HEK293T (cell line): Measurements from ENCODE around the gene POLR2I.

Experiments used
- CTCF ChIA-PET: fragments of 350-600 bp; formaldehyde crosslinking; extraction: SDS; loops from one replicate; lab custom pipeline; 2021; ENCODE audit warnings: antibody characterized with exemption, inconsistent platforms; lab: Yijun Ruan, JAX
- POLR2A ChIA-PET: fragments of 350-600 bp; formaldehyde crosslinking; extraction: SDS; loops from one replicate; lab custom pipeline; 2020; ENCODE audit warnings: antibody characterized with exemption, inconsistent platforms; lab: Yijun Ruan, JAX
- DNase-seq: peaks from one replicate; pipeline ENCODE4 v3.0.0; 2012; ENCODE audit warnings: mixed read lengths; ENCODE audit errors: extremely low spot score
- ARNT ChIP-seq: fragments of 450-650 bp; IDR thresholded peaks from 2 replicates; pipeline ENCODE4 v1.6.1; 2017; ENCODE audit warnings: mild to moderate bottlenecking
- BHLHE40 ChIP-seq: fragments of 450-650 bp; IDR thresholded peaks from 2 replicates; pipeline ENCODE4 v1.6.1; 2016; ENCODE audit warnings: mild to moderate bottlenecking, moderate library complexity, borderline replicate concordance
- CTBP1 ChIP-seq: fragments of 450-650 bp; IDR thresholded peaks from 2 replicates; pipeline ENCODE4 v1.6.1; 2016; ENCODE audit warnings: borderline replicate concordance
- ELF4 ChIP-seq: fragments of 450-650 bp; IDR thresholded peaks from 2 replicates; pipeline ENCODE4 v1.6.1; 2017; ENCODE audit warnings: antibody characterized with exemption
- FOXA1 ChIP-seq: fragments of 450-650 bp; IDR thresholded peaks from 2 replicates; pipeline ENCODE4 v1.6.1; 2016; ENCODE audit warnings: mild to moderate bottlenecking
- FOXK2 ChIP-seq: fragments of 450-650 bp; IDR thresholded peaks from 2 replicates; pipeline ENCODE4 v1.6.1; 2016; ENCODE audit warnings: mild to moderate bottlenecking
- FOXM1 ChIP-seq: fragments of 450-650 bp; IDR thresholded peaks from 2 replicates; pipeline ENCODE4 v1.6.1; 2017; ENCODE audit warnings: mild to moderate bottlenecking, borderline replicate concordance
- HDGF ChIP-seq: fragments of 450-650 bp; IDR thresholded peaks from 2 replicates; pipeline ENCODE4 v1.6.1; 2017; ENCODE audit warnings: antibody characterized with exemption, borderline replicate concordance
- L3MBTL2 ChIP-seq: fragments of 450-650 bp; conservative IDR thresholded peaks from 2 replicates; pipeline ENCODE4 v1.6.1; 2016; ENCODE audit warnings: mild to moderate bottlenecking
- LEF1 ChIP-seq: fragments of 450-650 bp; IDR thresholded peaks from 2 replicates; pipeline ENCODE4 v1.6.1; 2017; ENCODE audit warnings: mild to moderate bottlenecking, borderline replicate concordance
- NFRKB ChIP-seq: fragments of 450-650 bp; IDR thresholded peaks from 2 replicates; pipeline ENCODE4 v1.6.1; 2016; ENCODE audit warnings: mild to moderate bottlenecking, moderate library complexity
- PKNOX1 ChIP-seq: fragments of 450-650 bp; IDR thresholded peaks from 2 replicates; pipeline ENCODE4 v1.6.1; 2016
- SP1 ChIP-seq: fragments of 450-650 bp; IDR thresholded peaks from 2 replicates; pipeline ENCODE4 v1.6.1; 2017
- SUZ12 ChIP-seq: fragments of 450-650 bp; IDR thresholded peaks from 2 replicates; pipeline ENCODE4 v1.6.1; 2016; ENCODE audit warnings: mild to moderate bottlenecking
- TARDBP ChIP-seq: fragments of 450-650 bp; IDR thresholded peaks from 2 replicates; pipeline ENCODE4 v1.6.1; 2016
- ZNF384 ChIP-seq: fragments of 450-650 bp; IDR thresholded peaks from 2 replicates; pipeline ENCODE4 v1.6.1; 2016

The POLR2I gene

GRCh38 chr19:36120092-36120983 lies 5.7 kb upstream of the POLR2I start:
- CTCF ChIA-PET, result no interaction called here
- no peak for DNase-seq
- POLR2A ChIA-PET, result interaction anchor here (0.9 kb wide), 1 partner anchor 8 kb away, joined by 3 read pairs; no protein-coding TSS in a partner anchor
- TF ChIP-seq ZNF384 (no peak), FOXA1 (no peak), SP1 (no peak), ELF4 (no peak), BHLHE40 (no peak), CTBP1 (no peak), ARNT (no peak), L3MBTL2 (no peak), NFRKB (no peak)

- POLR2A ChIA-PET, result interaction anchor here (0.9 to 2.5 kb wide), 2 partner anchors 11 to 98 kb away, joined by 3 to 39 read pairs; partner anchors contain the start of genes ZNF146 and ZNF565
- DNase-seq, result no peak
- TF ChIP-seq FOXA1 (no peak), FOXM1 (no peak), L3MBTL2 (no peak), ELF4 (no peak), TARDBP (no peak), HDGF (no peak), SP1 (no peak), BHLHE40 (no peak), NFRKB (no peak), PKNOX1 (no peak), ARNT (no peak), FOXK2 (no peak), SUZ12 (no peak), LEF1 (no peak), ZNF384 (no peak)
- CTCF ChIA-PET, result interaction anchor here (1.0 kb wide), 1 partner anchor 12 kb away, joined by 3 read pairs; no protein-coding TSS in a partner anchor
Observed at GRCh38 chr19:36116344-36116637, 1.6 kb upstream of the POLR2I start.

GRCh38 chr19:36115453-36116343 lies 1.0 kb upstream of the POLR2I start, which contains the start of gene TBCB:
Gene TBCB (plus strand): TSS chr19:36115468. CDS start chr19:36115561, 93 bp downstream.
- POLR2A ChIA-PET, result interaction anchor here (0.7 to 2.5 kb wide), 27 partner anchors 9 to 367 kb away, joined by 3 to 39 read pairs (median 4); partner anchors contain the start of genes ALKBH6, CAPNS1, LIN37 and THAP8
- CTCF ChIA-PET, result interaction anchor here (1.0 kb wide), 1 partner anchor 12 kb away, joined by 3 read pairs; no protein-coding TSS in a partner anchor
- TF ChIP-seq CTBP1, result no peak
- no peak for TF ChIP-seq FOXK2
- no peak for DNase-seq

GRCh38 chr19:36113894-36114720 lies 568 bp downstream of the POLR2I start:
- ChIA-PET CTCF (no interaction called here), POLR2A (interaction anchor here (1.0 to 1.8 kb wide), 13 partner anchors 8 to 366 kb away, joined by 3 to 11 read pairs (median 5); partner anchors contain the start of genes ALKBH6, CAPNS1, LIN37 and ZNF146)
- no peak for DNase-seq
- no peak for TF ChIP-seq HDGF
- no peak for TF ChIP-seq CTBP1
- TF ChIP-seq FOXM1, result no peak
- no peak for TF ChIP-seq LEF1
- TF ChIP-seq L3MBTL2, result no peak
- TF ChIP-seq BHLHE40, result no peak
- TF ChIP-seq FOXA1, result no peak
- TF ChIP-seq ELF4, result no peak
- TF ChIP-seq NFRKB, result no peak
- no peak for TF ChIP-seq FOXK2
- TF ChIP-seq PKNOX1, result no peak
- TF ChIP-seq SP1, result no peak
- no peak for TF ChIP-seq SUZ12
- TF ChIP-seq ARNT, result no peak
- no peak for TF ChIP-seq TARDBP
- no peak for TF ChIP-seq ZNF384

GRCh38 chr19:36113425-36113824 lies 1.2 kb downstream of the POLR2I start:
- POLR2A ChIA-PET, result interaction anchor here (1.6 kb wide), 1 partner anchor 24 kb away, joined by 4 read pairs; no protein-coding TSS in a partner anchor
- no peak for DNase-seq
- CTCF ChIA-PET, result no interaction called here
- TF ChIP-seq LEF1 (no peak), SUZ12 (no peak), HDGF (no peak), ARNT (no peak), ELF4 (no peak), ZNF384 (no peak), FOXM1 (no peak), FOXA1 (no peak)
